LNCAP (cell line): ENCODE data around the gene NECTIN2.

Experiments used
- CTCF ChIP-seq: fragments of 450-650 bp; IDR thresholded peaks from 2 replicates; pipeline ENCODE4 v1.5.1; 2017; ENCODE audit warnings: mild to moderate bottlenecking

NECTIN2 gene

GRCh38 chr19:44851427-44851826, 5.3 kb downstream of the NECTIN2 start:
- TF ChIP-seq CTCF: no peak

- TF ChIP-seq CTCF: no peak
These were observed 9.5 kb downstream of the NECTIN2 start for GRCh38 chr19:44855606-44856005.

GRCh38 chr19:44856421-44857083, 10.5 kb downstream of the NECTIN2 start:
- TF ChIP-seq CTCF: no peak

GRCh38 chr19:44857837-44858236, 11.7 kb downstream of the NECTIN2 start:
- TF ChIP-seq CTCF: no peak

GRCh38 chr19:44863990-44864389, 17.9 kb downstream of the NECTIN2 start:
- TF ChIP-seq CTCF: no peak

- no peak for TF ChIP-seq CTCF
These were observed 19.2 kb downstream of the NECTIN2 start for GRCh38 chr19:44865196-44865767.

- TF ChIP-seq CTCF: no peak
These were observed 20.6 kb downstream of the NECTIN2 start for GRCh38 chr19:44866664-44867063.

- TF ChIP-seq CTCF: no peak
These were observed 21.5 kb downstream of the NECTIN2 start for GRCh38 chr19:44867578-44867977.
